ENCODE measurements around the gene GPC5.
"Not testable (repeated sequence)": the region's sequence is repeated elsewhere in the genome, so short reads cannot be mapped to it uniquely, and the experiment has no call there.

The GPC5 gene

DNA sequence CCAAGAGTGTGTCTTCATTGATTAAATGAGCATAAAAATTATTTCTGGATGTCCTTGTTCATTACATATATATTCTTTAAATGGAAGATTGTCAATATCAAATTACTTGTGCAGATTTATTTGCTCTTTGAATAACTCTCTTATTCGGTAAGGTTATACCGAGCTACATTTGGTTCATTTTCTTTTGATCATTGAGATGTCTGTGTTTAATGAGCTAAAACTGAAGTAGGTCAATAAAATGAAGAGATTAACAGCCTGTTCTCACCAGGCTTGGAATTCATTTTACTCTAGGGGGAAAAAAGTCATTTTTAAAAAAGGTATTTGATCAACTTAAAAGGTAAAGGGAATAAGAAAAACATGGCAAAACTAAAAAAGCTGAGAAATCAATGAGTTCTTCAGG is 10.6 kb downstream of the GPC5 start:
- no peak overlapping the region for H3K4me3 ChIP-seq (ENCODE audit: low read depth, low read length)
- no peak for DNase-seq (ENCODE audit: low read depth)
- TF ChIP-seq, protein P1, sequence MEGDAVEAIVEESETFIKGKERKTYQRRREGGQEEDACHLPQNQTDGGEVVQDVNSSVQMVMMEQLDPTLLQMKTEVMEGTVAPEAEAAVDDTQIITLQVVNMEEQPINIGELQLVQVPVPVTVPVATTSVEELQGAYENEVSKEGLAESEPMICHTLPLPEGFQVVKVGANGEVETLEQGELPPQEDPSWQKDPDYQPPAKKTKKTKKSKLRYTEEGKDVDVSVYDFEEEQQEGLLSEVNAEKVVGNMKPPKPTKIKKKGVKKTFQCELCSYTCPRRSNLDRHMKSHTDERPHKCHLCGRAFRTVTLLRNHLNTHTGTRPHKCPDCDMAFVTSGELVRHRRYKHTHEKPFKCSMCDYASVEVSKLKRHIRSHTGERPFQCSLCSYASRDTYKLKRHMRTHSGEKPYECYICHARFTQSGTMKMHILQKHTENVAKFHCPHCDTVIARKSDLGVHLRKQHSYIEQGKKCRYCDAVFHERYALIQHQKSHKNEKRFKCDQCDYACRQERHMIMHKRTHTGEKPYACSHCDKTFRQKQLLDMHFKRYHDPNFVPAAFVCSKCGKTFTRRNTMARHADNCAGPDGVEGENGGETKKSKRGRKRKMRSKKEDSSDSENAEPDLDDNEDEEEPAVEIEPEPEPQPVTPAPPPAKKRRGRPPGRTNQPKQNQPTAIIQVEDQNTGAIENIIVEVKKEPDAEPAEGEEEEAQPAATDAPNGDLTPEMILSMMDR (conservative IDR thresholded peaks at IDR 0.05; ENCODE audit: low read depth, low read length), result no peak

DNA sequence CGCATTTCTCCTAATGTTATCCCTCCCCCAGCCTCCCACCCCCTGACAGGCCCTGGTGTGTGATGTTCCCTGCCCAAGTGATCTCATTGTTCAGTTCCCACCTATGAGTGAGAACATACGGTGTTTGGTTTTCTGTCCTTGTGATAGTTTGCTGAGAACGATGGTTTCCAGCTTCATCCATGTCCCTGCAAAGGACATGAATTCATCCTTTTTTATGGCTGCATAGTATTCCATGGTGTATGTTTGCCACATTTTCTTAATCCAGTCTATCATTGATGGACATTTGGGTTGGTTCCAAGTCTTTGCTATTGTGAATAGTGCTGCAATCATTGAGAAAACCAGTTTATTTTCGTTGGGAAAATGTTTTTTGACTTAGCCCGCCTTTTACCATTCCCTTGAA is 18.2 kb downstream of the GPC5 start:
- not testable (repeated sequence) for H3K4me3 ChIP-seq (ENCODE audit: low read depth, low read length); DNase-seq (ENCODE audit: low read depth)

DNA sequence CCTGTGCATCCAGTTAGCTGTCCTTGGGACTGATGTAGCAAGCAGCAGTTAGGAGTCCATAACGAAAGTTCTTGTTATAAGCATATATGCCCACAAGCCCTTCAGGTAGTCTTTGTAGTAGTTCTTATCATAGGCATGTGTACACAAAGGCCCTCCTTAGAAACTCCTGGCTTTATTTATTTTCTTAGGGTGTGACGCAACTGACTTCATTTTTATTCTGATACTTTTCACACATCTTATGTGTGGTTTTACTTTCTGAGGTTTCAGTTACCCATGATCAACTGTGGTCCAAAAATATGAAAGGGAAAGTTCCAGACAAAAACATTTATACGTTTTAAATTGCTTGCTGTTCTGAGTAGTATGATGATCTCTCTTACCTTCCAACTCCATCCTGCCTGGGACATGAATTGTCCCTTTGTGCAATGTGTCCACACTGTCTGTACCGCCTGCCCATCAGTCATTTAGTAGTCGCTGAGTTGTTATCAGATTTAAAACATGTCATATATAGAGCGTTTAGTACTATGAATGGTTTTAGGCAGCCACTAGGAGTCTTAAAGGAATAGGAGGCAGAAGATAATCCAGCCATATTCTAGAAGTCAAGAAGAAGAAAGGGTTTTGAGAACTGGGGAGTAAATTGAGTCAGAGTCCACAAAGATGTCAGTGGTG is 19.4 kb downstream of the GPC5 start:
- no peak for DNase-seq (ENCODE audit: low read depth)
- H3K4me3 ChIP-seq (ENCODE audit: low read depth, low read length), result no peak overlapping the region
- TF ChIP-seq, protein P1 (conservative IDR thresholded peaks at IDR 0.05; ENCODE audit: low read depth, low read length), result no peak

DNA sequence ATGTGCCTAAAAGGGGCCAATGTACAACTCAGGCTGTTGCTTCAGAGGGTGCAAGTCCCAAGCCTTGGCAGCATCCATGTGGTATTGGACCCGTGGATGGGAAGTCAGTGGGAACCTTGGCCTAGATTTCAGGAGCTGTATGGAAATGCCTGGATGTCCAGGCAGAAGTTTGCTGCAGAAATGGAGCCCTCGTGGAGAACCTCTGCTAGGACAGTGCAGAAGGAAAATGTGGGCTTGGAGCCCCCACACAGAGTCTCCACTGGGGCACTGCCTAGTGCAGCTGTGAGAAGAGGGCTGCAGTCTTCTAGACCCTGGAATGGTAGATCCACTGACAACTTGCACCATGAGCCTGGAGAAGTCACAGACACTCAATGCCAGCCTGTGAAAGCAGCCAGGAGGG is 28.5 kb downstream of the GPC5 start:
- TF ChIP-seq, protein P1 (conservative IDR thresholded peaks at IDR 0.05; ENCODE audit: low read depth, low read length), result no peak
- no peak for DNase-seq (ENCODE audit: low read depth)
- H3K4me3 ChIP-seq (ENCODE audit: low read depth, low read length), result no peak overlapping the region

DNA sequence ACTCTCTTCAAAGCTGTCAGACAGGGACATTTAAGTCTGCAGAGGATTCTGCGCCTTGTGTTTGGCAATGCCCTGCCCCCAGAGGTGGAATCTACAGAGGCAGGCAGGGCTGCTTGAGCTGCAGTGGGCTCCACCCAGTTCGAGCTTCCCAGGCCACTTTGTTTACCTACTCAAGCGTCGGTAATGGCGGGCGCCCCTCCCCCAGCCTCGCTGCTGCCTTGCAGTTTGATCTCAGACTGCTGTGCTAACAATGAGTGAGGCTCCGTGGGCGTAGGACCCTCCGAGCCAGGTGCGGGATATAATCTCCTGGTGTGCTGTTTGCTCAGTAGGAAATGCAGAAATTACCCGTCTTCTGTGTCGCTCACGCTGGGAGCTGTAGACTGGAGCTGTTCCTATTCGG is 40.3 kb downstream of the GPC5 start:
- not testable (repeated sequence) for DNase-seq (ENCODE audit: low read depth); H3K4me3 ChIP-seq (ENCODE audit: low read depth, low read length)

DNA sequence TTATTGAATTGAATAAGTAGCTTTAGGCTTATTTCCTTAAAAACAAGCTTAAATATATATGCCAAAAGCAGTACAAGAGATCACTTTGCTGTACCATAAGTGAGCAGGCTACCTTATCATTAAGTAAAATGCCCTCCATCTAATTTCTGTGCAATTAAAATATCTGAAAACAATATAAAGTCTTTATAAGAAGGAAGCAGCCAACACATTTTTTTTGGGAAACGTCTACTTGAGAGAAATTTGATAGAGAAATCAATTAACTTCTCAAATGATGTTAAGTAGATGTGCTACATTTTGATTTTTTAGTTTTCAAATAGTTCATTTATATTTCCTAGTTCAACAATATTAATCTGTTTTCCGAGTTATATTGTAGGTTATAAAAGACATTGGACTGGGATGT is 52.5 kb downstream of the GPC5 start:
- DNase-seq (ENCODE audit: low read depth), result no peak
- no peak overlapping the region for H3K4me3 ChIP-seq (ENCODE audit: low read depth, low read length)
- TF ChIP-seq, protein P1 (conservative IDR thresholded peaks at IDR 0.05; ENCODE audit: low read depth, low read length), result no peak

DNA sequence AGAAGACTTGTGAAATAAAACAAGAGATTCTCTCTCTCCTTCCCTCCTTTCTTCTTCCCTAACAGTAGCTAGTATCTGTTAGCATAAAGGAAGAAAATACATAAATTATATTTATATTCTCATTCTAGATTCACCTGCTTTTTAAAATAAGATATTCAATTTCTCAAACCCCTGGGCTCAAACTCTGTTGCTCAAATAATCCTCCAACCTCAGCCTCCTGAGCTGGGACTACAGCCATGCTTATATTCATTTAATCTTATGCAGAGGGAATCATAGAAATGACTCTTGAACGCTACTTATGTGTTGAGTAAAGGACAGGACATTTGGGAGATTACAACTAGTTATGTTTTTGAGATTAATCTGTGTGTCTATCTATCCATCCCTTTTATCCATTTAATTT is 56.2 kb downstream of the GPC5 start:
- no peak overlapping the region for H3K4me3 ChIP-seq (ENCODE audit: low read depth, low read length)
- TF ChIP-seq, protein P1 (conservative IDR thresholded peaks at IDR 0.05; ENCODE audit: low read depth, low read length), result no peak

DNA sequence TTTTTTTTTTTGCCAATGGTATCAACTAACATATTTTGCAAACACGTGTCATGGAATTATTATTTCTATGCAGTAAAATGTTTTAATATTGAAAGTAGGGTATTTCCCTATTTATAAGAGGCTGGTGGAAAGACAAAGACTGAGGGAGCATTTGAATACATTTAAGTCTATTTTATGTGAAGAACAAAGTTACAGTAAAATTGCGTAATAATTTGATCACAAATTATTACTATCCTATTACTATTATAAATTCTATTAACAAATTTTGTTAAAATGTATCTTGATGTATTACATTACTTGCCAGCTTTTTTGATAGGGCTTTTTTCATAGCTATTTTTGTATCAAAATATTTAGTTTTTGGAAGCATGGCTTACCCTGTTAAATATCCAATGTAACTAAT is 58.4 kb downstream of the GPC5 start:
- DNase-seq (ENCODE audit: low read depth), result no peak
- TF ChIP-seq, protein P1 (conservative IDR thresholded peaks at IDR 0.05; ENCODE audit: low read depth, low read length), result no peak
- no peak overlapping the region for H3K4me3 ChIP-seq (ENCODE audit: low read depth, low read length)

More for the DNA sequence above, 56.2 kb downstream of the GPC5 start:
- DNase-seq (ENCODE audit: low read depth), result no peak

Measured in choroid plexus epithelial cell (primary cell).